Measurements from ENCODE around the gene TRIM65.

DNA sequence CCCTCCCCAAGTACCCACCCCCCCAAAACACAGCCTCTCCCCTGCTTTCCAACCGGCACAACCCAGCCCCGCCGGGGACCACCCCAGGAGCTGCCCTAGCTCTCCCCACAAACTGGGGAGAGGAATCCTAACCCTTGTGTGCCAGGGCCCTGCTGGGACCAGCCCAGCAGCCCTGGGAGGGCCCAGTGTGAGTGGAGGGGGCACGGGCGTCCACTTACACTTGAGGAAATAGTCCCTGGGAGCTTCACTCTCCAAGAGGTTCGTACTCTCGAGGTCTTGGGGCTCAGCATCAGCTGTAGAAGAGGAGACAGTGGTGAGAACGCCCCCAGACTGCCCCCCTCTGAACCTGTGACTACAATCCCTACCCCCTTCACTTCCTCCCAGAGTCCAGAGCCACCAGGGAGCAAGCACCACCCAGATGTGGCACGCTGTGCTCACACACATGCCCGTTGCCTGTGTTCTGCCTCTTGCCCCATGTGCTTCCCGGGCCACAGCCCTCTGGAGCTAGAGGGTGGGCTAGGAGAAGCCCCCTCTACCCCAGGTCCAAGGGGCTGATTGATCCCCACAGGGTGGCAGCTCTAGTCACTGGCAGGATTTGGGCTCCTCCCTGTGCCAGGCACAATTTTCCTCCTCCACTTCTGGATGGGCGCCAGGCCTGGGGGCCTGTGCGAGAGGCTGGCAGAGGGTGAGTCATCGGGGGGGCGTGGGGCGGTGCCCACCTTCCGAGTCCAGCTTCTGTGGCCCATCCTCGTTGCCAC lies 21.4 kb downstream of the TRIM65 start:
- no peak for TF ChIP-seq CTCF (IDR thresholded peaks at IDR 0.05)
- no peak for TF ChIP-seq POLR2A (IDR thresholded peaks at IDR 0.05)
